GM12878 (cell line): ENCODE results near the gene TRAF2. TPM values are rescaled to one million over a fixed set of nuclear protein-coding genes. Genes with fewer than 3 reads are reported as not detected.
"Not testable (repeated sequence)": the region's sequence is repeated elsewhere in the genome, so short reads cannot be mapped to it uniquely, and the experiment has no call there.

Source experiments
- ATAC-seq: fragments of 200-7000 bp; cut with Tn5 transposase; 3 replicates; pipeline ENCODE4 v1.9.1; 2020; ENCODE audit warnings: mild to moderate bottlenecking, moderate library complexity
- BruUV-seq: library from RNA; stranded (reverse); fragments of 400-500 nt; replicated peaks from 2 replicates; lab custom pipeline; 2021; lab: Mats Ljungman, UMichigan
- CTCF ChIA-PET: fragments of 300-600 bp; sonication (Branson Sonifier 250); formaldehyde crosslinking; extraction: SDS; loops from one replicate; lab custom pipeline; 2021; ENCODE audit warnings: inconsistent platforms; lab: Yijun Ruan, JAX
- POLR2A ChIA-PET: fragments of 350-600 bp; formaldehyde crosslinking; extraction: SDS; loops from one replicate; lab custom pipeline; 2021; ENCODE audit warnings: inconsistent platforms; lab: Charles Lee
- RAD21 ChIA-PET: fragments of 300-600 bp; sonication (Branson Sonifier 250); formaldehyde crosslinking; loops from one replicate; lab custom pipeline; 2023; ENCODE audit warnings: antibody characterized with exemption; ENCODE audit not compliant: unreplicated experiment; lab: Charles Lee
- SMC1A ChIA-PET: fragments of 300-600 bp; sonication (Branson Sonifier 250); formaldehyde crosslinking; loops from one replicate; lab custom pipeline; 2023; ENCODE audit not compliant: unreplicated experiment, uncharacterized antibody; lab: Charles Lee
- DNase-seq: peaks from one replicate; pipeline ENCODE4 v3.0.0-alpha.2; 2011; ENCODE audit warnings: low read depth, low spot score
- FAIRE-seq: peaks from 3 replicates; lab custom pipeline; 2011; peaks lifted over from hg19 to GRCh38; lab: Jason Lieb, UNC
- H2AFZ ChIP-seq: 2 replicates; pipeline ENCODE4 v1.6.0; 2011; ENCODE audit warnings: low read depth, low read length, control low read depth; ENCODE audit not compliant: control insufficient read depth
- H3K27ac ChIP-seq: 2 replicates; pipeline ENCODE4 v1.5.1; 2011; ENCODE audit warnings: control low read depth; ENCODE audit not compliant: control insufficient read depth, insufficient read depth
- H3K27me3 ChIP-seq, 2 experiments: replicated peaks in 1 of 2; 2 replicates each; pipeline versions ENCODE4 v1.6.0 to v1.6.1; 2011; ENCODE audit warnings: low read length in 1 of 2; ENCODE audit not compliant: control insufficient read depth in 2 of 2, insufficient read depth in 2 of 2
- H3K36me3 ChIP-seq, 2 experiments: 2 replicates each; pipeline ENCODE4 v1.5.1; 2011; ENCODE audit warnings: low read length in 1 of 2; ENCODE audit not compliant: control insufficient read depth in 2 of 2, insufficient read depth in 2 of 2
- H3K4me1 ChIP-seq: 2 replicates; pipeline ENCODE4 v1.6.1; 2011; ENCODE audit warnings: mild to moderate bottlenecking, low read length, moderate library complexity, mixed read lengths; ENCODE audit not compliant: control insufficient read depth, insufficient read depth
- H3K4me2 ChIP-seq: 2 replicates; pipeline ENCODE4 v1.6.0; 2011; ENCODE audit warnings: control low read depth; ENCODE audit not compliant: control insufficient read depth, insufficient read depth
- H3K4me3 ChIP-seq: fragments of 200-600 bp; sonication (generic); 2 replicates; pipeline ENCODE4 v1.5.1; 2016
- H3K79me2 ChIP-seq: 2 replicates; pipeline ENCODE4 v1.6.0; 2011; ENCODE audit warnings: low read length; ENCODE audit not compliant: control insufficient read depth, insufficient read depth
- H3K9ac ChIP-seq: 2 replicates; pipeline ENCODE4 v1.8.0; 2011; ENCODE audit warnings: low read length, control low read depth, mixed read lengths; ENCODE audit not compliant: control insufficient read depth, insufficient read depth
- H3K9me3 ChIP-seq: replicated peaks from 3 replicates; pipeline ENCODE4 v1.5.1; 2011; ENCODE audit warnings: mild to moderate bottlenecking, low read length; ENCODE audit not compliant: control insufficient read depth, insufficient read depth
- H4K20me1 ChIP-seq: 2 replicates; pipeline ENCODE4 v1.6.0; 2011; ENCODE audit not compliant: control insufficient read depth, insufficient read depth
- BHLHE40 ChIP-seq, 2 experiments: fragments of 450-650 bp in 1 of 2; IDR thresholded peaks; 2 replicates each; pipeline ENCODE4 v1.6.1; 2011 to 2017; ENCODE audit warnings: low read depth in 2 of 2, borderline replicate concordance in 1 of 2, improper control_type of control experiment in 1 of 2, low read length in 1 of 2, mild to moderate bottlenecking in 1 of 2
- KLF5 ChIP-seq: fragments of 450-650 bp; IDR thresholded peaks from 2 replicates; pipeline ENCODE4 v1.6.1; 2014; ENCODE audit warnings: mild to moderate bottlenecking; ENCODE audit not compliant: partially characterized antibody
- MLLT1 ChIP-seq: fragments of 450-650 bp; IDR thresholded peaks from 2 replicates; pipeline ENCODE4 v1.6.1; 2016; ENCODE audit warnings: mild to moderate bottlenecking
- SMARCA5 ChIP-seq: fragments of 450-650 bp; IDR thresholded peaks from 2 replicates; pipeline ENCODE4 v1.6.1; 2017; ENCODE audit warnings: mild to moderate bottlenecking
- ZNF217 ChIP-seq: fragments of 450-650 bp; IDR thresholded peaks from 2 replicates; pipeline ENCODE4 v1.6.1; 2017; ENCODE audit warnings: antibody characterized with exemption, mild to moderate bottlenecking
- ZNF274 ChIP-seq: IDR thresholded peaks from one replicate; pipeline ENCODE4 v1.8.0; 2011; ENCODE audit not compliant: insufficient read length, insufficient read depth
- ZNF384 ChIP-seq: IDR thresholded peaks from 2 replicates; pipeline ENCODE4 v1.6.1; 2012; ENCODE audit warnings: low read depth, mild to moderate bottlenecking, low read length, improper control_type of control experiment, borderline replicate concordance
- ZSCAN29 ChIP-seq: fragments of 450-650 bp; IDR thresholded peaks from 2 replicates; pipeline ENCODE4 v1.6.1; 2017; ENCODE audit warnings: mild to moderate bottlenecking, moderate library complexity
- WGBS: methylation state at CpG from one replicate; pipeline ENCODE4 v1.1.6; 2016; ENCODE audit warnings: low lambda C conversion rate; ENCODE audit not compliant: insufficient replicate concordance, insufficient coverage; ENCODE audit errors: missing lambda C conversion rate; 5-methylcytosine and 5-hydroxymethylcytosine counted together
- in situ Hi-C: fragments of 300-500 bp; cut with MboI; formaldehyde crosslinking; loops from 9 replicates; pipeline ENCODE4 v1.14.3; 2018; ENCODE audit warnings: mixed read lengths
- intact Hi-C: fragments of 100-400 bp; cut with micrococcal nuclease; formaldehyde crosslinking; loops from one replicate; pipeline ENCODE4 v1.14.2; 2022; ENCODE audit not compliant: unreplicated experiment
- polyA plus RNA-seq, 11 experiments: library from polyadenylated mRNA; depleted of rRNA in 4 of 11; unstranded in 6 of 11; stranded (reverse) in 5 of 11; fragments of >200 nt; fragmentation: Nextera tagmentation in 4 of 11; fragmentation: Illumina TruSeq in 1 of 11; extraction: Ambion mirVana in 4 of 11; extraction: Trizol in 1 of 11; gene quantifications; 1 replicate in 1 of 11; 2 replicates in 10 of 11; pipeline versions ENCODE4 v1.2.1 to v1.2.3, GENCODE V29; 2011 to 2016; ENCODE audit warnings: inconsistent platforms in 2 of 11, missing spikeins in 2 of 11, low read depth in 1 of 11
- total RNA-seq, 4 experiments: library from RNA; depleted of rRNA in 3 of 4; stranded (reverse); fragments of >200 nt in 3 of 4; fragmentation: Illumina TruSeq in 1 of 4; extraction: Trizol in 1 of 4; gene quantifications; 2 replicates each; pipeline versions ENCODE4 v1.2.1 to v1.2.3, GENCODE V29; 2013 to 2021

The TRAF2 gene
- total and polyA plus RNA-seq, 10 of the 15 experiments (the other 5 are each of a cell fraction or from before 2014, with no cell fraction given) = 0.34 to 39.5 (median 18.7) TPM

GRCh38 chr9:136837146-136837855 is 49.0 kb upstream of the TRAF2 start (continued):
- no peak for TF ChIP-seq ZNF217

- RAD21 ChIA-PET, in situ Hi-C loops: not testable (repeated sequence)
These were observed 48.4 kb upstream of the TRAF2 start for GRCh38 chr9:136837856-136838277.

GRCh38 chr9:136838314-136839228 is 47.7 kb upstream of the TRAF2 start:
- RAD21 ChIA-PET = no interaction called here
- Histone ChIP-seq H3K9ac (no peak overlapping the region), H3K9me3 (no peaks in the 10 kb centered on the region), H3K79me2 (no peaks in the 10 kb centered on the region), H3K4me1 (peaks cover 5% of the 10 kb centered on the region; the same call in 1 of the 2 replicates), H3K27ac (no peak overlapping the region), H3K4me3 (no peak overlapping the region), H3K36me3 (no peaks in the 10 kb centered on the region), H3K4me2 (no peak overlapping the region), H4K20me1 (no peaks in the 10 kb centered on the region; the same call in 1 of the 2 replicates), H3K27me3 (no peaks in the 10 kb centered on the region), H2AFZ (no peak overlapping the region)
- 83% methylated on average over 29 of the region's 29 CpGs for WGBS
- CTCF ChIA-PET = interaction anchor here (0.6 kb wide), 1 partner anchor 34 kb away, joined by 6 read pairs; no protein-coding TSS in a partner anchor
- ATAC-seq = no peak
- in situ Hi-C loops (no loop called here), intact Hi-C loops (no loop called here)
- SMC1A ChIA-PET = no interaction called here
- POLR2A ChIA-PET = no interaction called here
- BruUV-seq = no TSS peak
- FAIRE-seq = no peak
- DNase-seq = no peak
- TF ChIP-seq SMARCA5 (no peak), MLLT1 (no peak), ZNF274 (no peak), KLF5 (no peak), ZNF384 (no peak), BHLHE40 (IDR thresholded peaks at IDR 0.05; ENCODE audit: borderline replicate concordance in 1 of 2, low read depth in 2 of 2, low read length in 1 of 2) (no peak), ZSCAN29 (no peak)

More at GRCh38 chr9:136837856-136838277, 48.4 kb upstream of the TRAF2 start:
- H3K36me3 ChIP-seq, H3K4me1 ChIP-seq, intact Hi-C loops, DNase-seq, H2AFZ ChIP-seq, BruUV-seq, H3K79me2 ChIP-seq, H3K9me3 ChIP-seq, H3K27me3 ChIP-seq, CTCF ChIA-PET, H3K9ac ChIP-seq, SMC1A ChIA-PET, H3K27ac ChIP-seq, H3K4me2 ChIP-seq, H4K20me1 ChIP-seq, POLR2A ChIA-PET, ATAC-seq, H3K4me3 ChIP-seq, FAIRE-seq: not testable (repeated sequence)
- 92% methylated on average over 13 of the region's 15 CpGs for WGBS
